GM10248 (cell line): Measurements from ENCODE around the gene SDK2.

Source experiments
- CTCF ChIA-PET: fragments of 300-600 bp; sonication (Branson Sonifier 250); formaldehyde crosslinking; extraction: SDS; loops from one replicate; lab custom pipeline; 2021; ENCODE audit warnings: antibody characterized with exemption; lab: Yijun Ruan, JAX
- POLR2A ChIA-PET: fragments of 350-650 bp; sonication (Branson Sonifier 250); formaldehyde crosslinking; extraction: SDS; loops from one replicate; lab custom pipeline; 2020; ENCODE audit warnings: antibody characterized with exemption; lab: Yijun Ruan, JAX
- DNase-seq: peaks from one replicate; pipeline ENCODE4 v3.0.0; 2012; ENCODE audit errors: extremely low spot score
- TF ChIP-seq, protein P1 (sequence below): IDR thresholded peaks from 2 replicates; pipeline ENCODE4 v1.5.1; 2012; ENCODE audit warnings: mild to moderate bottlenecking, low read depth; ENCODE audit errors: extremely low read depth, missing control alignments, control extremely low read depth

The SDK2 gene

DNA sequence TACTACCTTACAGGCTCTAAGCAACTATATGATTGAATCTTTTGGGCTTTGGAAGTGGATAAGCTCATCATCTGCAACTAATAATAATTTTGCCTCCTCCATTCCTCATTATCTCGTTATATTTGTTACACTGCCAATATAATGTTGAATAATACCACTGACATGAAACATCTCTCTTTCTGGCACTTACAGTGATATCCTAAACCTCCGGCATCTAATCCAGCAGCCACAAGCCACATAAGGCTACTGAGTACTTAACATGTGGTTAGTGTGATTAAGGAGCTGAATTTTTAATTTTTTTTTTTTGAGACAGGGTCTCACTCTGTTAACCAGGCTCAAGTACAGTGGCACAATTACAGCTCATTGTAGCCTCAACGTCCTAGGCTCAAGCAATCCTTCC is 342.1 kb downstream of the SDK2 start:
- ChIA-PET CTCF (interaction anchor here (1.0 kb wide), 2 partner anchors 19 to 47 kb away, joined by 3 to 4 read pairs; no protein-coding TSS in a partner anchor), POLR2A (no interaction called here)
- TF ChIP-seq, protein P1, sequence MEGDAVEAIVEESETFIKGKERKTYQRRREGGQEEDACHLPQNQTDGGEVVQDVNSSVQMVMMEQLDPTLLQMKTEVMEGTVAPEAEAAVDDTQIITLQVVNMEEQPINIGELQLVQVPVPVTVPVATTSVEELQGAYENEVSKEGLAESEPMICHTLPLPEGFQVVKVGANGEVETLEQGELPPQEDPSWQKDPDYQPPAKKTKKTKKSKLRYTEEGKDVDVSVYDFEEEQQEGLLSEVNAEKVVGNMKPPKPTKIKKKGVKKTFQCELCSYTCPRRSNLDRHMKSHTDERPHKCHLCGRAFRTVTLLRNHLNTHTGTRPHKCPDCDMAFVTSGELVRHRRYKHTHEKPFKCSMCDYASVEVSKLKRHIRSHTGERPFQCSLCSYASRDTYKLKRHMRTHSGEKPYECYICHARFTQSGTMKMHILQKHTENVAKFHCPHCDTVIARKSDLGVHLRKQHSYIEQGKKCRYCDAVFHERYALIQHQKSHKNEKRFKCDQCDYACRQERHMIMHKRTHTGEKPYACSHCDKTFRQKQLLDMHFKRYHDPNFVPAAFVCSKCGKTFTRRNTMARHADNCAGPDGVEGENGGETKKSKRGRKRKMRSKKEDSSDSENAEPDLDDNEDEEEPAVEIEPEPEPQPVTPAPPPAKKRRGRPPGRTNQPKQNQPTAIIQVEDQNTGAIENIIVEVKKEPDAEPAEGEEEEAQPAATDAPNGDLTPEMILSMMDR: no peak
- no peak for DNase-seq

DNA sequence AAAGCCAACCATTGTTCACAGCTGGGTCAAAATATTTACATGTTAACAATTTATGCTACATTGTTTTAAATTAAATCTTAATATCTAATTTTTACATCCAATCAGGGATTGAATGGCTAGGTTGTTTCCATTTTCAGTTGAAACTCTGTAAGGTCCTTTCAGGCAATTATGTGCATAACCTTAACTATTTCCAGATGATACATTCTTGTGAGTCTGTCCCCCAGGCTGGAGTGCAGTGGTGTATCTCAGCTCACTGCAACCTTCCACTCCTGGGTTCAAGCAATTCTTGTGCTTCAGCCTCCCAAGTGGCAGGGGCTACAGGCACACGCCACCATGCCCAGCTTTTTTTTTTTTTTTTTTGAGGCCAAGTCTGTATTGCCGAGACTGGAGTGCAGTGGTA is 342.9 kb downstream of the SDK2 start:
- TF ChIP-seq, protein P1: no peak
- POLR2A ChIA-PET: no interaction called here
- no peak for DNase-seq
- CTCF ChIA-PET: interaction anchor here (1.0 kb wide), 2 partner anchors 18 to 46 kb away, joined by 3 to 4 read pairs; no protein-coding TSS in a partner anchor

DNA sequence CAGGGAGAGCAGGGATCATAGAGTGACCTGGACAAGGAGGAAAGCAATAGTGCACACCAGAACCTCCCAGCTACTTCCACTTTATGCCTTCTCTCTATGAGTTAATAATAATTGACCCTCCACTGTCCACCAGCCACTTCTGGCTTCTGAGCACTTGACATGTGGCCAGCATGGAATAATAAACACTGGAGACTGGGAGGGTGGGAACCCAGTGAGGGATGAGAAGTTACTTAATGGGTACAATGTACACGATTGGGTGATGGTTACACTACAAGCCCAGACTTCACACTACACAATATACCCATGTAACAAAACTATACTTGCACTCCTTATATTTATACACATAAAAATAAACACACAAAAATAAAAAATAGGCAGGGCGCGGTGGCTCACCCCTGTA is 343.9 kb downstream of the SDK2 start:
- no peak for DNase-seq
- POLR2A ChIA-PET: no interaction called here
- TF ChIP-seq, protein P1: no peak
- CTCF ChIA-PET: interaction anchor here (1.0 to 1.1 kb wide), 2 partner anchors 9 to 10 kb away, joined by 3 to 4 read pairs; no protein-coding TSS in a partner anchor

DNA sequence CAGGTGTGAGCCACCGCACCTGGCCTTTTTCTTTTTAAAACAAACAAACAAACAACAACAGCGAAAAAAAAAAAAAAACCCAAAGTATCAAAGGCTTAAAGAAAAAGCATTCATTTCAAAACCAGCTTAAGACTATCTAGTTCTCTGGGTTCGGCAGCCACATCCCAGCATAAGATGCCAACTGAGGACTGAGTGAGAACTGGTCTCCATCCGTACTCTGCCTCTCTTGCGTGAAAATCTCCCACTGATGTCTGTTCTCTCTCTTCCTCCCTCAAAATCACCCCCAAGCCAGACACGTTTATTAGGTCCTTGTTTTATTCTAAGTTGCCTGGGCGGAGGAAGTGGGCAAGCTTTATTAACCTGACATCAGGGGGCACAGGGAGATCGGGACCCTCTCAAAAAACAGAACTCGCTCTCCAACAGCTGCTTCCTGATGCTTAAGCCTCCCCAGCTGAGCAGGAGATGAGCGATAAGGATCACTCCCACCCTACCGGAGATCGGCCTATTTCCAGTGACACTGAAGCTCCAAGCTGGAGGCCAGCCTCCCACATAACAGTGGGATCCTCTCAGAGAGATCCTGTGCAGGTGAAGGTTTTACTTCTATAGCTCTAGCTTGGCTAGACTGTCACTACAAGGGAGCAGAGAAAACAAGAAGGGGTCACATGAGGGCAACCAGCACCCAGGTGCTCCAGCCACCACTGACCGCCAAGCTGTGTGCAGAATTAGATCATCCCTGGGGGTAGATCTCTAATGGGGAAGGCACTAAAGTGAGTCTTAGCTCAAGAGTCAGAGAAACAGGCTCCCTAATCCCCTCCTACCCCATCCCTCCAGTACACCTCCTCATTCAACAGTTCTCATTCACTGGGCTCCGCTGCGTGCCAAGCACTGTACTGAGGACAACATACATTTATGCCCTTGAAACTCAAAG is 346.0 kb downstream of the SDK2 start:
- POLR2A ChIA-PET: no interaction called here

DNA sequence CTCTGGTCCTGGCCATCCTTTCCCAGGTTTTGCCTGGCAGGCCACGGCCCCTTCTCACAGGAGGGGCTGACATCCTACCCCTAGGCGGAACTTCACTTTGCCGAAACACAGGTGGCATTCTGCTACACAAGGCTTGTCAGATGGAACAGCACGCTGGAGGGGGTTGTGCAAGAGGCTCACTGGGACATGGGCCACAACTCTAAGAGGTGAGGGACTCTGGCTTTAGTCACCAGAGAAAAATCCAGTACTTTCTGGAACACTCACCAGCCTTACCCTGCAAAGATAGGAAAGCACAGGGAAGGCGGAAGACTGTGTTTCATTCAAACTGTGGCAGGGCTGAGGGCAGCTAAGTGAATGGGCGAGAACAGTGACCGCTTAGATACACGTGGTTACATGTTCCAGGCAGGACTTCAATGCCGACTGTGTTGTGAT is 350.7 kb downstream of the SDK2 start:
- DNase-seq: no peak
- CTCF ChIA-PET: no interaction called here
- TF ChIP-seq, protein P1: no peak
- POLR2A ChIA-PET: no interaction called here

More for the DNA sequence above, 346.0 kb downstream of the SDK2 start:
- TF ChIP-seq, protein P1: no peak
- DNase-seq: no peak
- CTCF ChIA-PET: interaction anchor here (0.7 to 1.7 kb wide), 4 partner anchors 12 to 56 kb away, joined by 3 to 10 read pairs (median 4); partner anchors contain the start of gene CDC42EP4

DNA sequence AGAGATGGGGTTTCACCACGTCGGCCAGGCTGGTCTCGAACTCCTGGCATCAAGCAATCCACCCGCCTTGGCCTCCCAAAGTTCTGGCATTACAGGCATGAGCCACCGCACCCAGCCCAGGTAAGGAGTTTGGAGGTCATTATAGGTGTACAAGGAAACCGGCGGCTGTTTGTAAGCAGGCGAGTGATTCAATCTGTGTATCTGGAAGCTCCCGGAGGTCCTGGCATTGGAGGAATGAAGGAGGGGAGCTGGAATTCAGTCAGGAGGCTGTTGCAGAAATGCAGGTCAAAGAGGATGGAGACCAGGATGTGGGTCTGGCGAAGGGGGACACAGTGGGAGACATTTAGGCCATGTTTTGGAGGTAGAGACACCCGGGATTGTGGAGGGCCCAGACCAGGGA is 351.2 kb downstream of the SDK2 start:
- no peak for DNase-seq
- CTCF ChIA-PET: no interaction called here
- POLR2A ChIA-PET: no interaction called here
- TF ChIP-seq, protein P1: no peak
